Adrenal gland (tissue), 5 donors: ENCODE results near the gene MITF.

ENCODE experiments used
- POLR2A ChIP-seq, 2 donors: fragments of 450-650 bp; IDR thresholded peaks; one replicate each; pipeline ENCODE4 v1.6.1; 2017; ENCODE audit warnings: antibody characterized with exemption in 2 of 2, mild to moderate bottlenecking in 2 of 2, moderate library complexity in 1 of 2
- TF ChIP-seq, protein P1 (sequence below), 6 experiments: fragments of 450-650 bp in 4 of 6; fragments of 200-600 bp in 2 of 6; sonication (generic) in 1 of 6; IDR thresholded peaks; 1 replicate in 5 of 6; 2 replicates in 1 of 6; pipeline versions ENCODE4 v1.5.1 to v1.8.0; 2016 to 2021; ENCODE audit warnings: antibody characterized with exemption in 6 of 6, mild to moderate bottlenecking in 2 of 6, moderate library complexity in 1 of 6
- donor health status: DM: no; HTN: no; CAD: no.

DNA sequence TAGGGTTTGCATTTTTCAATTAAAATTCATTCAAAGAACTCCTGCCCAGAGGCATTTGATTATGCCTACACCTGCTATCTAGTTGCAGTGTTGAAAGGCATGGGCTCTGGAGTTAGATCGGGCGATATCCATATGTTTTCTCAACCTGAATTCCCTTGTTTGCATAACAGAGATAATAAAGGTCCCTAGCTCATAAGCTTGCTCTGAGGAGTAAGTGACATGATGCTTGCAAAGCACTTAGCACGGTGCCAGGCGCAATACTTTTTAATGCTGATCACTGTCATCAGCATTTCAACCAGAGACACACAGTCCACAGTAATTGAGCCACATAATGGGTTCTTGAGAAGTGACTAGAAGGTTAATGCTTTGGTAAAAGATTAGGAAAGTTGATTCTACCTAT lies 154.0 kb downstream of the MITF start:
- TF ChIP-seq, protein P1, sequence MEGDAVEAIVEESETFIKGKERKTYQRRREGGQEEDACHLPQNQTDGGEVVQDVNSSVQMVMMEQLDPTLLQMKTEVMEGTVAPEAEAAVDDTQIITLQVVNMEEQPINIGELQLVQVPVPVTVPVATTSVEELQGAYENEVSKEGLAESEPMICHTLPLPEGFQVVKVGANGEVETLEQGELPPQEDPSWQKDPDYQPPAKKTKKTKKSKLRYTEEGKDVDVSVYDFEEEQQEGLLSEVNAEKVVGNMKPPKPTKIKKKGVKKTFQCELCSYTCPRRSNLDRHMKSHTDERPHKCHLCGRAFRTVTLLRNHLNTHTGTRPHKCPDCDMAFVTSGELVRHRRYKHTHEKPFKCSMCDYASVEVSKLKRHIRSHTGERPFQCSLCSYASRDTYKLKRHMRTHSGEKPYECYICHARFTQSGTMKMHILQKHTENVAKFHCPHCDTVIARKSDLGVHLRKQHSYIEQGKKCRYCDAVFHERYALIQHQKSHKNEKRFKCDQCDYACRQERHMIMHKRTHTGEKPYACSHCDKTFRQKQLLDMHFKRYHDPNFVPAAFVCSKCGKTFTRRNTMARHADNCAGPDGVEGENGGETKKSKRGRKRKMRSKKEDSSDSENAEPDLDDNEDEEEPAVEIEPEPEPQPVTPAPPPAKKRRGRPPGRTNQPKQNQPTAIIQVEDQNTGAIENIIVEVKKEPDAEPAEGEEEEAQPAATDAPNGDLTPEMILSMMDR (IDR thresholded peaks at IDR 0.05) = no peak
- TF ChIP-seq POLR2A (IDR thresholded peaks at IDR 0.05) = no peak
